NCI-H524 treated with DMSO at 0.1 percent for 48 hours (cell line): Measurements from ENCODE around the gene ATP2B3.

Experiments used
- DNase-seq: peaks from one replicate; lab custom pipeline; 2025; lab: John Stamatoyannopoulos, UW

Gene ATP2B3

DNA sequence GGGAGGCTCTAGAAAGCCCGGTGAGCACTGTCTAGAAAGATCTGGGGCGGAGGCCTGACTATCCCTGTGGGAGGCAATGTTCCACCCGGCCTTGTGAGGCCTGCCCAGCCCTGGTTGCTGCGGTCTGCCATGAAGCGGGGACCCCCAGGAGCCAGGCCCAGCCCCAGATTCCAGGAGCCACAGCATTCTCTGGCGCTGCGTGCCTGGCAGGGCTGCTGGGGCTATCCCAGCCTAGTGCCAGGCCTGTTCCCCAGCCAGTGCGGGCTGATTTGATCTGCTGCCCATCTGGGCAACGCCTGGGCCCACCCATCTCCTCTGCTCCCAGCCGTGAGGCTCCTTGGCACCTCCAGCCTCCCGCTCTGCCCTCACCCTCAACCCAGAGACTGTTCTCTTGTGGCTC lies 19.6 kb downstream of the ATP2B3 start:
- DNase-seq = no peak

DNA sequence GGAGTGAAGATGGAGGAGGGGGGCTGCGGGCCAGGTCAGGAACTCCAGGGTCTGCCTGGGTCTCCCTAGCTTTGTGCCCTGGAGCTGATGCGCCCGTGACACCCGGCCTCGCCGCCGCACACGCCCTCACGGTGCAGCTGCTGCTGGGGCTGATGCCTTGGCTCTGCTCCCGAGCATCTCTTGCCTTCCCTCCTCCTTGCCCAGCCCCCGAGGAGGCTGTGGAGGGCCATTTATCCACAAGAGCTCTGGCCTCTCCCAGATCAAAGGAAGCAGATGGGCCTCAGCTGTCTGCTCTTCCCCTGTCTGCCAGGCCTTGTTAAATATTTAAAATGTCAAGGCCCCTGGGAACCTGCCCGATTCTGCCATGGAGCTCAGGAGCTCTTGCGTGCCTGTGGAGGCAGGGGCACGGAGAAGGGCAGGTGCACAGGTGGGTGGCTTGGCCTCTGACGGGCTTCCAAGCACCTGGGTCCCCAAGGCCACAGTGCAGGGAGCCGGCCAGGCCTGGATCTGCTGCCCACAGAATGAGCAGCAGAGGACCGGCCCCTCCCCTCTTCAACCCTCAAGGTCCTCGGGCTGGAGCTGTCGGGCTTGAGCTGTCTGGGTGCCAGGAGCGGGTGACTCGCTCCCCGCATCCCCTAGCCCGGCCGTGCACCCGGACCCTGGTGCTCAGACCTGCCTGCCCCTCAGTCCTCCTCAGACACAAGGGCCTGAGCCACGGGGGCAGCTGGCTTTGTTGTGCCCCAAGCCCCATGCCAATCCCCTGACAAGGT lies 20.3 kb downstream of the ATP2B3 start:
- peak; percentile 82 for DNase-seq

DNA sequence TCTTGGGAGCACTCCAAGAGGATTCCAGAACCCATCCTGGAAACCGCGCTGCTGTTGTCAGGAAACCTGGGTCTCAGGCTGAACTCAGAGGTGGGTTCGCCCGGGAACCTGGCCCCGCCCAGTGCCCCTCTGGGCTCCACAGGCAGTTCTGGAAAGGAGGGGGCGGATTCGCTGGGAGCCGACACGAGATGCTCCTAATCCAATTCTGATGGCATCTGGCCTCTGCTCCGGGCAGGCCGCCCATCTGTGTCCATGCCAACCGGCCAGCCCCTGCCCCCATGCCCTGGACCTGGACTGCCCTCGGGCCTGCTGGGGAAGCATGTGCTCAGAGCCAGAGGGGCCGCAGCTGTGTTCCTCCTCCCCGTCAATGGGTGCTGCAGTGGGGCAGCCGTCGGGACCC lies 21.0 kb downstream of the ATP2B3 start:
- peak; percentile 43 for DNase-seq

DNA sequence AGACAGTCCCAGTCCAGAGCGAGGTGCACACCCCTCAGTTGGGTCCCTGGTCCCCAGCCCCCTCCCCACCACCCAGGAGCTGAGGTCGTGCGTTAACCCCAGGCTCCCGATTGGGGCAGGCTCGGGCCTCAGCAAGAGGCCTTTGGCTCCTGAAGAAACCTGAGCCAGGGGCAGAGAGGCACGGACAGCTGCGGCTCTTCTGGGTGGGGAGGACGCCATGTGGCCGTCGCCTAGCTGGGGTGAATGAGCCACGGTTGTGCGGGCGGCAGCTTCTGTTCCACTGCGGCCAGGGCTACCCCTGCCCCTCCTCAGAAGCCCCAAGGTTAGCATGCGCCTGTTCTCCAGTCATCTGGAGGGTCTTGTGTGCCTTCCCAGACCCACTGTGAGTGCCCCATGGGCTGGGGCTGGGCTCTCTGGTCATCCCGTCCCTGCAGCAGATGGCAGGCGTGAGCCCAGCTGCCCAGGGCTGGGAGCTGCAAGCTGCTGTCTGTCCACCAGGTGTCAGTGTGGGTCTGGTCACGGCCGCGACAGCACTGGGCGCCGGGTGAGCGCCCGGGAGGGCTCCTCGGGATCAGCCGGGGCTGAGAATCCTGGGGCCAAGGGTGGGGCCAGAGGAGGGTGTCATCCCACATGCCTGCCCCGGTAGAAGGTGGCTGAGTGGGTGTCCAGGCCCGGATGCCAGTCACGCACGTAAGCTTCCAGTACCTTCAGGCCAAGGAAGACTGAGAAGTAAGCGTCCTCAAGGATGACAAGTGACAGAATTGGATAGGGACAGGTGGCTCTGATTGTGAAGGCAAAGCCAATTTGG lies 21.9 kb downstream of the ATP2B3 start:
- peak; percentile 37 for DNase-seq

DNA sequence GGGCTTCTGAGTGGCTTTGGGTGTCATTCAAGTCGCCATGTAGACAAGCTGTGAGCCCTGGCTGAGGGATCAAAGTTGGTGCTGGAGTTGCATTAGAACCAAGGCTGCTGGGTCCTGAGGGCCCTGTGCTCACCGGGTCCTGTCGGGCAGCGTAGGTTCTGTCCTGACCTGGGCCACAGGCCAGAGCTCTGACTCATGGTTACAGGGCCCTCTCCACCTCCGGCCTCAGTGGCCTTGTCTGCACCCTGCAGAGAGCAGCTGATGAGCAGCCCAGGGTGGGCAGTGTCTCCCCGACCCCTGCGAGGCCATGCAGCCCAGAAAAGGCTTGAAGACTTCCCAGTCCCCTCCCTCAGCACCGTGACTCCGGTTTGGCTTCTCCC lies 22.5 kb downstream of the ATP2B3 start:
- DNase-seq = no peak

DNA sequence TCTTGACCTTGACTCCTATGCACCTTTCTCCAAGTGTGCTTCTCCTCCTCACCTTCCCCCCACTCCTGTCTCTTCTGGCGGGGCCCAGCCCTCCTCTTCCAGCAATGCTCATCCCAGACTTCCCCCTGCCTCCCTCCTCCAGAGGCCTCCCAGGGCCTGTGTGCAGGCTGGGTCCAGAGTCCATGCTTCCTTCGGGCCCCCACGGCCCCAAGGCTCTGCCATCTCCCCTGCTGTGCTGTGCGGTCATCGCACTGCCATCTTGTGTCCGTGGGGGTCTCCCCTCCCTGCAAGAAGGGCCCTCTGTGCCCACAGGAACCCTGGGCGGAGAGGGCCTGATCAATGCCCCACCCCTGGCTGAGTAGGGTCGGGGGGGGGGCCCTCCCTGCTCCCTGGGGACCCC lies 27.3 kb downstream of the ATP2B3 start:
- no peak for DNase-seq

DNA sequence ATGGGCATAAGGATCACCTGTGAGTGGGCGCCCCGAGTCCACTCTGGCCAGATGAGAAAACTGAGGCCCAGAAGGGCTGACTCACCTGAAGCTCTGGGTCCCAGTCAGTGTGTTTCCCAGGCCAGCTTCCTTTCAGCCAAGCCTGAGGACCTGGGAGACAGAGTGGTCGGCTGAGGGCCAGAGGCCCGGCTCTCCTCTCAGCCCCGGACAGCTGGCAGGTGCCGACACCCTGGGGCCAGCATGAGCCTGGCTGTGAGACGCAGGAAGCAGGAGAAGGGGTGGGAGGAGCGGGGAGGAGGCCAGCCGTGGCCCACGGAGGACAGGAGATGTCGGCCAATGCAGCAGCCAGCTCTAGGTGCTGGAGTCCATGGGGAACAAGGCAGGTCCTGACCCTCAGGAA lies 28.9 kb downstream of the ATP2B3 start:
- no peak for DNase-seq

DNA sequence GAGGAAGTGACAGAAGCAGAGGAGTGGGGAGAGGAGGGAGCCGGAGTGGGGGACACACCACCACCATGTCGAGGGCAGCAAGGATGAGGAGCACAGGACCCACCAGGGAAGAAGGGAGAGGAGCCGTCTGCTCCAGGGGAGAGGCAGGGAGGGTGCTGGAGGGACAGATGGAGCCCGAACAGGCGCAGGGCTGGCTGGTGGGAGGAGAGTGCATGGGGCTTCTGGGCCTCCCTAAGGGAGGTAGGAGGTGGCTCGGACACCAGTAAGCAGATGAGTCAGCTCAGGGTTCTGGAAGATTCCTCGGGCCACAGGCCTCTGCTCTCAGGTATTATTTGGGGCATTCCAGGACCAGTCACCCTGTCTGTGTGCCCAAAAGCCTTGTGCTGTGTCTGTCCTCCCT lies 29.8 kb downstream of the ATP2B3 start:
- no peak for DNase-seq

DNA sequence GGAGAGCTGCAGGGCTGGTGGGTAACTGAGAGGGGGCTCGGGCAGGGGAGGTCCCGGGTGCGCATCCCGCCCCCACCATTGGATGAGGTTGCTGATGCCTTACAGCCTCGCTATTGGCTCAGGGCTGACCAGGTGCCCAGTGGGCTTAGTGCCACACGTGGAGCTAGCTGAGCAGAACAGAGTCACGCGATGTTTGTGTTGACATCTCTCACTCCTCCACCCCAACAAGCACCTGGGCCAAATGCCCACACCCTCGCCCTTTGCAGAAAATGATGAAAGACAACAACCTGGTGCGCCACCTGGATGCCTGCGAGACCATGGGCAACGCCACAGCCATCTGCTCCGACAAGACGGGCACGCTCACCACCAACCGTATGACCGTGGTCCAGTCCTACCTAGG lies 31.8 kb downstream of the ATP2B3 start:
- DNase-seq = no peak

DNA sequence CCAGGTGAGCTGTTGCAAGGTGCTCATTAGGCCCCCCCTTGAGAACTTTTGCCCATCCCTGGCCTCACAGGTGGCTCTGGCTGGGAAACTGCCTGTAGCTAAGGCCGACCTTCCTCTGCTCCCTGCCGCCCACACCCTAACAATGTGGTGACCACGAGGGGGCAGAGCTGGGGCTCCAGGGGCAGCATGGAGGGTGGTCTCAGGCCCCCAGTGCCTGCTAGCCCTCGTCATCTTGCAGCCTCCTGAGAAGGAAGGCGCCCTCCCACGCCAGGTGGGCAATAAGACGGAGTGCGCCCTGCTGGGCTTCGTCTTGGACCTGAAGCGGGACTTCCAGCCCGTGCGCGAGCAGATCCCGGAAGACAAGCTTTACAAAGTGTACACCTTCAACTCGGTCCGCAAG lies 32.4 kb downstream of the ATP2B3 start:
- DNase-seq = no peak

DNA sequence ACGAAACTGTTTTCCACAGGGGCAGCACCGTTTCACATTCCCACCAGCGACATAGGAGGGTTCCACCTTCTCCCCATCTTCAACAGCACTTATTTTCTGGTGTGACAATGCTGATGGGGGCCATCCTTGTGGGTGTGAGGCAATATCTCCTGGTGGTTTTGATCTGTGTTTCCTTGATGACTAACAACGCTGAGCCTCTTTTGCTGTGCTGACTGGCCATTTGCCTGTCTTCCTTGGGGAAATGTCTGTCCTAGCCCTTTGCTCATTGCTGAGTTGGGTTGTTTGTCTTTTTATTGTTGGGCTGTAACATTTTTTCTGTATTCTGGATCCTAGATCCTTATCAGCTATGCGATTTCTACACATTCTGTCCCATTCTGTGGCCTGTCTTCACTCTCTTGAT lies 33.7 kb downstream of the ATP2B3 start:
- no peak for DNase-seq

DNA sequence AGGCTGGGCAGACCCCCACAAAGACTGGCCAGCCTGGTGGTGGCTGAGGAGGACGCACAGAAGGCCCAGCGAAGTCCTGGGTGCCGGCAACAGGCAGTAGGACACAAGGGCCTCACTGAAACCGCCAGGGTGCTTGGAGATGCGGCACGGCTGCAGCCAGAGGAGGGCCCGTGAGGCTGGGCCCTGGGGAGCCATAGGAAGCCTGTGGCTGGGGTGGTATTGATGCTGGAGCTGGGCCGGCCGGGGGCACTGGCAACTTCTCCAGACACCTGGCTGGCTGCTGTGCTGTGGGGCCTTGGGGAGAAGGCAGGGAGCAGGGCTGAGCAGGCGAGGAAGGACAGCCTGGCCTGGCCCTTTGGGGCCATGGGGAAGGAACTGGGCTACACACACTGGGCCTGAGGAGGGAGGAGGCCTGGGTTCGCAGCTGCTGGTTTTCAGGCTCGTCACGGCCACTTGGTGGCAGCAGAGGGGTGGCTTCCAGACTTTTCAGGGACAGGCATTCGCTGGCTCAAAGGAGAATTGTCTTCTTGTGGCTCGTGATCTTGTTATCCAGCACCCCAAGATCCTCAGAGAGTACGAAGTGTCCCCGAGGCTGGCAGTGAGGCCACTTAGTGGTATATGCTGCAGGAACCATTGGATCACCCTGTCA lies 37.2 kb downstream of the ATP2B3 start:
- DNase-seq = no peak

DNA sequence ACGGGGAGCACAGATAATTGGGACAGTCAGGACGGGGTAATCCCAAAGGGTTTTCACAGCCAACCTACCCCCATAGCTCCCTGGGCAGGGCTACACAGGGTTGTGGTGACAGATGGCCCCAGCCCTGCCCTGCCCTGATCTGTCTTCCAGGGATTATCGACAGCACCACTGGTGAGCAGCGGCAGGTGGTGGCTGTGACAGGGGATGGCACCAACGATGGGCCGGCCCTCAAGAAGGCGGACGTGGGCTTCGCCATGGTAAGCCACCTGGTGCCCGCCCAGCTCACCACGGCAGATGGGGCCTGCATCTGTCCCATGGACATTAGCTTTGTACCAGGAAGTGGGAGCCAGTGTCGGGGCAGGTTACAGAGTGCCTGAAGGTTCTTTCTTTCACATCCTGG lies 39.3 kb downstream of the ATP2B3 start:
- DNase-seq = peak; percentile 94

DNA sequence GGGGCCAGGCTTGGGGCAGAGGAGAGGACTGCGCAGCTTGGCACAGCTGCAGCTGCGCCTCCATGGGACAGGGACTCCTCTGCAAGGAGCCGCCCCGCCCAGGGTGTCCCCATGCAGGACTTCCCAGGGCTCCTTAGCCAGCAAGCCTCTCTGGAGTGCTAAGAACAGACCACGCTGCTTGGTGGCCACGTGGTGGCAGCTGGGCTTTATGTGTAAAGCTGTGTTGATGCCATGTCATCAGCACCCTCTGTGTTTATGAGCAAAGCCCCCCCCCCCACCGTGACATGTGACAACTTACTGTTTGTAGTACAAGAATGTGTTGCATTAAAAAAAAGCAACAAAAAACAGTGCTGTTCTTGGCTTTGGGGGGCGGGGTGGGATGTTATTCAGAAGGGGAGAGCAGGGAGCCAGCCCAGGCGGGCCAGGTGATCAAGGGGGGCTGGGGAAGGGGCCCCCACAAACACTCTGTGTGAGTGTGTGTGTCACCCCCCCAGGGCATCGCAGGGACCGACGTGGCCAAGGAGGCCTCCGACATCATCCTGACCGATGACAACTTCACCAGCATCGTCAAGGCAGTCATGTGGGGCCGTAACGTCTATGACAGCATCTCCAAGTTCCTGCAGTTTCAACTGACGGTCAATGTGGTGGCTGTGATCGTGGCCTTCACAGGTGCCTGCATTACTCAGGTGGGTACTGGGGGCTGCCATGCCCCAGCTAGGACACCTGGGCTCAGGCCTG lies 40.3 kb downstream of the ATP2B3 start:
- DNase-seq = no peak

DNA sequence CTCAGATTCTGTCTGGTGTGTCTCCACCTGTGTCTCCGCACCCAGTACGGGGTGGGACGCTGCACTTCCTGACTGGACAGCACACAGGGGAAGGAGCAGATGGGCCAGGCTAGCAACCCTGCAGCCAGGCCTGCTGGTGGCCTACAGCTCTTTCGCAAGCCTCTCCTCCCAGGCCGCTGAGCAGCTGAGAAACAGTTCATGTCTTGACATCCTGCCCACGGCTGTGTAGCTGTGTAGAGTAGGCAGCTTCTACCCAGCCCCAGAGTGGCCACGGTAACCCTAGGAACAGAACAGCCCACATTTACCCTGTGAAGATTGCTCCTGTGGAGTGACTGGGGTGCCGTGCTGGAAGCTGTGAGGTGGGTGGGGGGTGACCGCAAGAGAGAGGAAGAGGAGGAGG lies 42.6 kb downstream of the ATP2B3 start:
- no peak for DNase-seq

DNA sequence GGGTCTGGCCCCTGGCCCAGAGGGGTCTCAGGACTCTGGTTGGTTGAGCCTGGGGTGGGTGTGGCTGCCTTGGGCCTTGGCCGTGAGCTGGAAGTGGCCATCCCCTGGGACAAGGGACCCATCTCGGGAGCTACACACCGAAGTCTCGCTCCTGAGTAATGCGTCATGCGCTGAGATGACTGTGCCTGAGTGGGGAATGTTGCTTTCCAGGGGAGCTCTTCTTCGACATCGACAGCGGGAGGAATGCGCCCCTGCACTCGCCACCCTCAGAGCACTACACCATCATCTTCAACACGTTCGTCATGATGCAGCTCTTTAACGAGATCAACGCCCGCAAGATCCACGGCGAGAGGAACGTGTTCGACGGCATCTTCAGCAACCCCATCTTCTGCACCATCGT lies 43.0 kb downstream of the ATP2B3 start:
- no peak for DNase-seq

DNA sequence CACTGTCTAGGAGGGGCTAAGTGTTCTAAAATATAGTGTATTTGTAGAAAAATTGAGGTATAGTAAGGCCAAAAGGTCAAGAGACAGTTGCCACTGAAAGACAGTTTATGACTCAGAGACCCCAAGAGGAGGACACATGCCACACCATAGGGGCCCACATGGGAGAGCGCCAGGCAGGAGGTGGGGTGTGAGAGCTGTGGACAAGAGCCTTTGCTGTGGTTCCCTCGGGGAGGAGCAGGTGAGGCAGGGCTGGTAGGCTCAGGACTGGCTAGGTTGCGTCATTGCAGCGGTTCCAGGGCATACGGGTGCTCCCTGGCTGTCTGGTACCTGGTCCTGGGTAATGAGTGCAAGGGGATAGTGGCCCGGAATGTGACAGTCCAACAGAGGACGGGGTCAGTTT lies 43.9 kb downstream of the ATP2B3 start:
- no peak for DNase-seq

DNA sequence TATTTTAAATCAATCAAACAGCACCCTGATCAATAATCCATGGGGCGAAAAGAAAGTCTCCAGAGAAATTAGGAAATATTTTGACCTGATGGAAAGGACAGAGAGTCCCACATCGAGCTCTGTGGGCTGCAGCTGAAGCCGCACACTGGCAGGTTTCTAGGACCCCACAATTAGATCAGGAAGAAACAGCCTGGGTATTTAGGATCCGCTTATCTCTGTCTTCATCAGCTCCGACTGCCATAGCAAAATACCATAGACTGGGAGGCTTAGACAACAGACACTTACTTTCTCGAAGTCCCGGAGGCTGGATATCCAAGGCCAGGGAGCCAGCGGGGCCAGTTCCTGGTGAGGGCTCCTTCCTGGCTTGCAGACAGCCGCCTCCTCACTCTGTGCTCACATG lies 45.1 kb downstream of the ATP2B3 start:
- DNase-seq = no peak

DNA sequence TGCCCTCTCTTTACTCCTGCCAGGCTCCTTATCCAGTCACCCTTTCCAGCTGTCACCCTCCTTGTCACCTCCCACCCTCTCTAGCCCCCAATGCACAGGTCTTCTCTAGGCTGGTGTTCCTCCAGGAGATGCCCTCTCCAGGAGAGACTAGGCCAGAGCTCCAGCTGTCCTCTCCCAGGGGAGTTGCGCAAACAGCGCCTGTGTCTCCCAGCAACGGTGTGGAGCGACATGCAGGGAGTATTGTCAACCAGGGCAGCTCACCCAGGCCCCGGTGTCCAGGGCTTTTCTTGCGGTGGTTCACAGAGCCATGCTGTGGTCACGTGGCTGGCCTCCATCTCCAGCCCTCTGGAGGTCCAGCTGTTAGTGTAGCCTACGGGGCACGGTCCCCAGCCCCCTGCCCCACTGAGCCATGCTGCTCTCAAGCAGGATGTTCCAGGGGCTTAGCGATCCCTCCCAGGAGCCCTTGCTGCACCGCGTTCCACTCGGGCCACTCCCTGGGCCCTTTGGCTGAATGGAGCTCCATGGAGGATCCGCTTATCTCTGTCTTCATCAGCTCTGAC lies 46.7 kb downstream of the ATP2B3 start:
- DNase-seq = no peak

DNA sequence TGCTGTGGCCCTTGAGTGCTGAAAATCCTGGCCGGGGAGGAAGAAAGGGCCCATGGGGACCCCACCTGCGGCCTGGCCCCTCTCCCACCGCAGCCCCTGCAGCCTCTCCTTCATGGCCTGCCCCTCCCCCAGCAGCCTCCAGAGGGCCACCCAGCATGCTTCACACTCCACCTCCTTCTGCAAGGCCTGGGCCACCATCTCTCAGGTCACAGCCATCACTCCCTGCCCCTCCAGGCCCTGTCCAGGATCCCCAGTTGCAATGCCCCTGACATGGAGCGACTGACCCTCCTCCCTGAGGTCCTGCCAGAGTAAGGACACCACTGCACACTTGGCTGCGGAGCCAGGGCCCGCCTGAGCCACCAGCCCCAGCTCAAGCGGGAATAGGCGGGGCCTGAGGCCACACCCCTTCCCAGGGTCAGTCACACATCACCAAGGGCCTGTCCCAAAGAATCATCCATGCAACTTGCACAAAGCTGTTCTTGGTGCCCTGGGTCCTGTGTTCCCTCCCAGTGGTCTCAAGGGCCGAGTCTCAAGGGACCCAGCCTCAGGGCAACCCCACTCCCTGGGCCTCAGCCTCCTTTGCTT lies 48.6 kb downstream of the ATP2B3 start:
- DNase-seq = no peak

DNA sequence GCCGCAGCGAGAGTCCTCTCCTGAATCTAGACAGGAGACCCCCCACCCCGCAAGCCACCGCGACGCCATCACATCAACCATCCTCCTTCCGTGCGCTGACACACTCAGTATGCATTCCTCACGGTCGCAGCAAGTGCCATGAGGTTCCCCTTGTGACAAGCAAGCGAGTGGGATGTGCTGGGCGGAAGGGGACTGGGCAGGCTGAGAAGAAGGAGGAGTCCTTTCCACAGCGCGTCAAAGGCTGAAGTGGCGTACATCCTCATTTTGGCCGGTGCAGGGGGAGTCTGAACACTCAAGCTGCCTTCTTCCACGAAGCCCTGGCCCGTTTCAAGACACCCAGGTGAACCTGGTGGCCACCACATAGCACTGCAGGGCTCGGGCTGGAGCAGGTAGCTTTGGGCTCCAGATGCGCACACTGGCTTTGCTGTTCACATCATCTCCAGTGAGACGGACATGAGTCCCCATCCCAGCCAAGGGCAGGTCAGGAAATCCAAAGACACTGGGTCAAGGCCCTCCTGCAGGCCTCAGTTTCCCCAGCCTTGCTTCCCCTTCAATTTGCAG lies 51.1 kb downstream of the ATP2B3 start:
- DNase-seq = no peak
